Stimulated activated naive CD8-positive, alpha-beta T cell treated with anti-CD3 and anti-CD28 coated beads, Interleukin-15, Interleukin-2, amounts not matched to agents 100 U/mL and 50 U/mL, for 24 hours (primary cell): ENCODE results near the gene SLC27A6.

Experiments used
- ATAC-seq: fragments of 150-1000 bp; cut with Tn5 transposase; one replicate; pipeline ENCODE4 v1.10.0; 2021
- DNase-seq: peaks from one replicate; pipeline ENCODE4 v3.0.0; 2021

Gene SLC27A6

DNA sequence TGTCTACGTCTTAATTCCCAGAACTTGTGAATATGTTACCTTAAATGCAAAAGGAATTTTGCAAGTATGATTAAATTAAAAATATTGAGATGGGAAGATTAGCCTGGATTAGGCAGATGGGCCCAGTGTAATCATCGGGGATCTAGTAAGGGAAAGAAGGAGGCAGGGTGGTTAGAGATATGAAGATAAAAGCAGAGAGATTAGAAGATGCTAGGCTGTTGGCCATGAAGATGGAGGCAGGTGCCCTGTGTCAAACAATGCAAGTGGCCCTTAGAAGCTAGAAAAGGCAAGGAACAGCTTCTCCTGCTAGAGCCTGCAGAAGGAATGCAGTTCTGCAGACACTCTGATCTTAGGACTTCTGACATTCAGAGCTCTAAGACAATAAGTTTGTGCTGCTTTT is 100.4 kb downstream of the SLC27A6 start:
- ATAC-seq = no peak
- no peak for DNase-seq

DNA sequence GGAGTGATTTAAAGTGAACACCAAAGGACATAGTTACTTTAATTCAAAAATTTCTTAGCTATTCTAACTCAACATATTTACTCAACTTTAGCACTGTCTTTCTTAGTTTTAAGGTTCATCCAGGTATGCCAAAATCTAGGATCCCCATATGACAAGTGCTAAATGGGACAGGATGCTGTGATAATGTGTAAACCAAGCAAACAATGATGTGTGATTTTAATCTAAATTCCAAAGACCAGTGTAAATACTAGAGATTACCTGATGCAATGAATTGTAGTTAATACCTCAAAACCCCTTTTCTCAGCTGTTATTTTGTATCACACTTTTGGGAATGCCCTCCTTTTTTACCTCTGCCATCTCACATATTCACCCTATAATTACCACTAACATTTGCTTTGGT is 102.5 kb downstream of the SLC27A6 start:
- DNase-seq (no peak), ATAC-seq (no peak)

DNA sequence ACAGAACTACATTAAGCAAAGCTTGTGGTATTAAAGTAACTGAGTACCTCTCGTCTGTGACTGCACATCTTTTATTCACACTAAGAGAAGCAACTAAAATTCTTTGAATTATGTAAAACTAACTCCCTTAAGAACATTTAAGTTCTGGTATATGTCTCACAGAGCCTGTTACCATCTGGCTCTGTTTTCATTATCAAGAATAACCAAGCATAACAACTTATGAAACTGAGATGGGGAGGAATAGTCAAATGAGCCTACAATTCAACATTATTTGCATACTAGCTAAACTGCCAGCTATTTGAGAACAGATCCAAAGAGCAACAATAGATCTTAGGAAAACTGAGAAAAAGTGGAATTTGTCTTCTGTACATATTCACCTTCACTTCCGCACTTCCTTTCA is 104.0 kb downstream of the SLC27A6 start:
- ATAC-seq (no peak), DNase-seq (no peak)

DNA sequence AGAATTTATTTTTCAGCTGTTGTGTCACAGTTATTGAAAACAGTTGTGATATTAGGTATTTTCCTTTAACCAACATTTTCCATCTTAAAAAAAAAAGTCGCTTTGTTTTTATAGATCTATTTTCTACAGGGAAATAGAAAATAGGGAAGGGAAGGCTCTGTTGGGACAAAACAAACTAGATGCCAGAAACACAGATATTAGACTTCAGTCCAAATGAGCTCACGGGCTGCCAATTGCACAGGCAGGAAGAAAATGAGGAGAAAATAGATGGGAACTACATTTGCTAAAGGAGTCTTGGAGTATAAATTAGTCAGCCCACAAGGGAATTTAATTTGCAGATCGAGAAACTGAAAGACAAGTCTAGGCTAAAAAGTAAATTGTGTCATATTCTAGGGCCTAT is 107.8 kb downstream of the SLC27A6 start:
- ATAC-seq (no peak), DNase-seq (no peak)

DNA sequence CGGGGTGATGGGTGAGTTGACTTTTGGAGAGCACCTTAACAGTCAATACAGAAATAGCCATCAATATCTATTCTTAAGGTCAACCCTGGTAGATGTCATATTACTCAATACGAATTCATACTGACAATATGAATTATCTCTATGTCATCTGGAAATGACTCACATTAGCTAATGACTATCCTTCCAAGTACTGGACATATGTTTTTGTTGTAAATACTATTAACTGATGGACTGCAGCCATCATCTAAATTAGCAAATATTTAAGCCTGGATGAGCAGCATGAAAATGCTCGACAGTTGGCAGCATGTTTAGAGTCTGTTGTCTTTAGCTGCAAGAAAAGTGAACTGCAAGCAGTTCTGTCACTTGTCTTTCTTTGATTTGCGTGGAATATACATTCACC is 109.6 kb downstream of the SLC27A6 start:
- no peak for DNase-seq
- ATAC-seq = no peak

DNA sequence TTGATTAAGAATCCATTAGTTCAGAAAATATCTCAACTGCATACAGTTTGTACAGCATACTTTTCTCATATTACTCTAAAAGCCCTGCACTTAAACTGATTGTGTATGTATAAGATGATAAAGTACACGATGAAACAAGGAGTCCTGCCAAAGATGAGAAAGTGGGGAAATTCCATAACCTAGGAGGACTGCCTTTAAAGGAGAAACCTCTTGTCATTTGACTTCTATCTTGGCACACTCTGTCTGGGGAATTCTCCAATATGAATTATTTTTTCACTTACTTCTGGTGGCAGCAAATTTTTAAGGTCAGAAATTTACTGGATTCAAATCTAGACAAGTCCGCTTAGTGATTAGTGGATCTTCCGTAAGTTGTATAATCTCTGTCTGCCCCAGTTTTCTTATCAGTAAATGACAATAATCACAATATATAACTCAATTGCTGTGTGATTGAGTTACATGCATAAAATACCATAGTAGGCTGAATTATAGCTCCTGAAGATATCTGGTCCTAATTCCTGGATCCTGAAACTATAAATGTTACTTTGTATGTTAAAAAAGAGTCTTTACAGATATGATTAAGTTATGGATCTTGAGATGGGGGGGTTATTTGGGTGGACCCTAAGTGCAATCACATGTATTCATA is 112.3 kb downstream of the SLC27A6 start:
- DNase-seq (no peak), ATAC-seq (no peak)

DNA sequence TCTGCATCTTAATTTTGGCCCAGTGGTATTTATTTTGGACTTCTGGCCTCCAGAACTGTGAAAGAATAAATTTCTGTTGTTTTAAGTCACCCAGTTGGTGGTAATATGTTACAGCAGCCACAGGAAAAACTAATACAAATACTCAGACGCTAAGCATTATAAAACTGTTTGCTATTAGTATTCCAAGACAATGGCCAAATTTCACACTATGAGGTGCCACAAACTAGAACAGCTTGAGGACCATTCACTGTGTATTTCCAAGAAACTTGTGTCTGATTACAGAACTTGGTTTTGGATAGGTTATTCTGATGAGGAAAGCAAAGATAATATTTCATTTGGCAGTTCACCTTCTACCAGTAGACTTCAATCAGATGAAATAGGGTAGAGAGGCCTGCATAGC is 113.0 kb downstream of the SLC27A6 start:
- DNase-seq (no peak), ATAC-seq (no peak)

DNA sequence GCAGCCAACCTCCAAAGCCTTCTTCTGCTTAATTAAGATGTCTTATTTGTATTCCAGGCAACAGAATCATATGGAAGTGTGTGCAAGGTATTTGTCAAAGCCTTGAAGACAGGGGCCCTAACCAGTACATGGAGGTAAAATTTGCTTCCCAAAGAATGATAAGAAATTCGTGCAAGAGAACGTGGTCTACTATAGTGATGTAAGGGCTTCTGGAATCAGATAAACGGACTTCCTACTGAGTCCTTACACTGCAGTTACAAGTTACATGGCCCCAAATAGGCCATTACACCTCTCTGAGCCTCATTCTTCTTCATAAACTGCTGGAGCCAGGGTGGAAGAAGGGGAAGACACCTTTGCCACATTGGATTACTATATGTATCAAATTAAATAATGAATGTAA is 113.4 kb downstream of the SLC27A6 start:
- no peak for ATAC-seq
- DNase-seq = no peak

DNA sequence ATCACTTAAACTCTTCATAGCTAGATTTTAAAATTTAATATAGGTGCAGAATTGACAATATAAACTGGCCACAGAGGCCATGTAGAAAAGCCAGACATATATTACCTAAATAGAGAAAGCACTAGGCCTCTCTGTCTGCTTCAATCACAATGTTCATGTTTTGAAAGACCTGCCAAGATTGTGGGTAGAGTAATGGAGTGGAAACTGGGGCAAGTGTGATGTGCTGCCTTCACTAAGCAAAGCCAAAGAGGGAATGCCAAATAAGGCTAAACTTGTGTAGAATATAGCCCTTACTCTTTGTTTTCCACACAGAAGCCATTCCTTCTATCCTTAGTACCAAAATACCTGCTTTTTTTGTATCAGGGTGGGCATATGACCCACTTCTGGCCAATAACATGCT is 114.2 kb downstream of the SLC27A6 start:
- ATAC-seq (no peak), DNase-seq (no peak)

DNA sequence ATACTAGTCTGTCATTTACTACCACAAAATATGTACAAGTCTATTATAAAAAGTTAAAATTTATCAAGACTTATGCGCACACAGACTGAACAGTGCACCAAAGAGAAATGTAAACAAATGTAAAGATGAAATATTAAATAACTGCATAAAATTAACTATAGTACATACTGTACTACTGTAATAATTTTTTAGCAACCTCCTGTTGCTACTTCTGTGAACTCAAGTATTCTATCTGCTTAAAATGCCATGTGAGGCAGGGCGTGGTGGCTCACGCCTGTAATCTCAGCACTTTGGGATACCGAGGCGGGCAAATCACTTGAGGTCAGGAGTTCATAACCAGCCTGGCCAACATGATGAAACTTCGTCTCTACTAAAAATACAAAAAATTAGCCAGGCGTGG is 115.5 kb downstream of the SLC27A6 start:
- ATAC-seq (no peak), DNase-seq (no peak)

DNA sequence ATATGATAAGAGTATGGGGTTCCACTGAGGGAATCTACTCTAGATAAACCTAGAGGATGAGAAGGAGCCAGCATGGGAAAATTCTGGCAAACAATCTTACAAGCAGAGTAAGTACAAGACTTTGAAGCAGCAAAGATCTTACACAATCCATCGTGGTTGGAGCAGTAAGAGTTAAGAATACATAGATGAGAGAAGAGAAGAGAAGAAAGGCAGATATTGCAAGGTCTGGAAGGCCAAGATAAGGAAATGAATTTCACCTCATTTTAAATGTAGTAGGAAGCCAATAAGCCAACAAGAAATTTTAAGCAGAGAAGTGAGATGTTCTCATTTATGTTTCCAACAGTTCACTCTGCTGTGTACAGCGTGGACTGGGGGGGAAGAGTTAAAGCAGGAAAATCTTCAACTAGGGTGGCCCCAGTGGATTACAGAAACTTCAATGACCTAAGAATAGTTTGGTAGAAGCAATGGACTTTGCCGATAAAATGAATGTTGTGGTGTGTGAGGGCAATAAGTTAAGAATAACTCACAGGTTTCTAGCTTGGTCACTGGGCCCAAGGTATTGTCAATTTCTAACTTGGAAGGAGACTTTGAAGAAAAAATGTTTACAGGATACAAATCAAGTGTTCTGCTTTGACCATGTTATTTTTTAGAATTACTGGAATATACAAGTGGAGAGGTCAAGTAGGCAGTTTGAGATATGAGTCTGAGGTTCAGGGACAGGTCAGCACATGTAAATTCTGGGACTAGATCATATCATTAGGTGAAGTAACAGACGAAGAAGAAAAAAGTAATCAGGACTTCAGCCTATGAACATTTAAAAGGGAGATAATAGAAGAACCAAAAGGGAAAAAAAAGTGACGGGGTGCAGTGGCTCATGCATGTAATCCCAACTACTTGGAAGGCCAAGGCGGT is 117.2 kb downstream of the SLC27A6 start:
- ATAC-seq = no peak
- DNase-seq = no peak
